GM19043 (cell line): ENCODE results near the gene PRKAR2B.
"Not testable (repeated sequence)": the region's sequence is repeated elsewhere in the genome, so short reads cannot be mapped to it uniquely, and the experiment has no call there.

ENCODE experiments used
- ATAC-seq: cut with Tn5 transposase; IDR thresholded peaks from one replicate; pipeline ENCODE4 v1.9.1; 2021; ENCODE audit warnings: low read depth; ENCODE audit not compliant: unreplicated experiment

PRKAR2B gene

GRCh38 chr7:107149863-107150262 is 105.4 kb downstream of the PRKAR2B start:
- ATAC-seq: no peak

- no peak for ATAC-seq
Observed at GRCh38 chr7:107150375-107151073, 106.0 kb downstream of the PRKAR2B start.

- ATAC-seq: no peak
Observed at GRCh38 chr7:107151538-107151937, 107.0 kb downstream of the PRKAR2B start.

GRCh38 chr7:107152011-107152410 is 107.5 kb downstream of the PRKAR2B start:
- ATAC-seq: no peak

GRCh38 chr7:107154826-107155225 is 110.3 kb downstream of the PRKAR2B start:
- ATAC-seq: no peak

- not testable (repeated sequence) for ATAC-seq
Observed at GRCh38 chr7:107155726-107156125, 111.2 kb downstream of the PRKAR2B start.

GRCh38 chr7:107157091-107157490 is 112.6 kb downstream of the PRKAR2B start:
- ATAC-seq: no peak

- ATAC-seq: no peak
Observed at GRCh38 chr7:107158028-107158427, 113.5 kb downstream of the PRKAR2B start.

- no peak for ATAC-seq
Observed at GRCh38 chr7:107160389-107160788, 115.9 kb downstream of the PRKAR2B start.

- no peak for ATAC-seq
Observed at GRCh38 chr7:107161415-107161814, 116.9 kb downstream of the PRKAR2B start.

GRCh38 chr7:107162475-107162874 is 118.0 kb downstream of the PRKAR2B start:
- ATAC-seq: no peak

- no peak for ATAC-seq
Observed at GRCh38 chr7:107164092-107164491, 119.6 kb downstream of the PRKAR2B start.

GRCh38 chr7:107165341-107165740 is 120.8 kb downstream of the PRKAR2B start:
- ATAC-seq: no peak

- no peak for ATAC-seq
Observed at GRCh38 chr7:107166736-107167426, 122.4 kb downstream of the PRKAR2B start.

GRCh38 chr7:107167483-107168232 is 123.2 kb downstream of the PRKAR2B start:
- ATAC-seq: no peak

- ATAC-seq: peak; percentile 82
Observed at GRCh38 chr7:107168233-107169119, 124.0 kb downstream of the PRKAR2B start, which contains the start of gene HBP1. Gene HBP1, plus strand, starts transcription at chr7:107169003. Its CDS starts 10,891 bp downstream, at chr7:107179894.

GRCh38 chr7:107169120-107170050 is 124.9 kb downstream of the PRKAR2B start:
- ATAC-seq: peak; percentile 16

- no peak for ATAC-seq
Observed at GRCh38 chr7:107170051-107170915, 125.8 kb downstream of the PRKAR2B start.
